ENCODE measurements around the gene CDKN2B-AS1. TPM values are rescaled to one million over a fixed set of nuclear protein-coding genes. Genes with fewer than 3 reads are reported as not detected.

Gene CDKN2B-AS1
- polyA plus RNA-seq, 1 donor (not counting 4 experiments of a cell fraction or from before 2014, with no cell fraction given) = 1.1 TPM

GRCh38 chr9:21998026-21998425 lies 3.4 kb downstream of the CDKN2B-AS1 start:
- no peak overlapping the region for H3K4me3 ChIP-seq (ENCODE audit: control insufficient read depth in 2 of 3, extremely low read depth in 1 of 3, insufficient read depth in 2 of 3, low read depth in 1 of 3, low read length in 3 of 3)
- DNase-seq (ENCODE audit: low read depth, low spot score) = no peak
- peaks cover 15% of the 10 kb centered on the region for H3K4me1 ChIP-seq (ENCODE audit: control insufficient read depth, extremely low read depth, insufficient read depth, low read length)
- no peak overlapping the region for H3K4me2 ChIP-seq (ENCODE audit: control insufficient read depth, extremely low read depth, insufficient read depth, low read depth, low read length)
- H2AFZ ChIP-seq (ENCODE audit: control insufficient read depth, low read length) = no peak overlapping the region
- peaks cover 17% of the 10 kb centered on the region for H3K79me2 ChIP-seq (ENCODE audit: control insufficient read depth, insufficient read depth, low read length)
- H3K9ac ChIP-seq (ENCODE audit: control insufficient read depth, extremely low read depth, insufficient read depth, low read length) = no peak overlapping the region
- no peaks in the 10 kb centered on the region for H3K36me3 ChIP-seq (ENCODE audit: control insufficient read depth in 2 of 2, extremely low read depth in 1 of 2, insufficient read depth in 2 of 2, low read length in 2 of 2)
- TF ChIP-seq EZH2 (IDR thresholded peaks at IDR 0.05; ENCODE audit: low read length) (no peak), CTCF (optimal IDR thresholded peaks at IDR 0.05 in 1 of 3, IDR thresholded peaks at IDR 0.05 in 1 of 3, conservative IDR thresholded peaks at IDR 0.05 in 1 of 3; ENCODE audit: extremely low read depth in 1 of 3, insufficient read depth in 2 of 3, low read length in 3 of 3) (no peak)
- dilution Hi-C loops (cut with MboI; ENCODE audit: extremely low pct_ligation_motif_present, low sequenced_read_pairs) = no loop called here
- no peaks in the 10 kb centered on the region for H3K9me1 ChIP-seq (ENCODE audit: control insufficient read depth, extremely low read depth, insufficient read depth, low read length)
- FAIRE-seq = no peak
- no peaks in the 10 kb centered on the region for H3K9me3 ChIP-seq (ENCODE audit: control insufficient read depth, low read depth, low read length)
- no peaks in the 10 kb centered on the region for H3K27me3 ChIP-seq (ENCODE audit: control insufficient read depth, extremely low read depth, insufficient read depth, low read length)
- no peak overlapping the region for H3K27ac ChIP-seq (ENCODE audit: control insufficient read depth, insufficient read depth, low read length)
- H4K20me1 ChIP-seq (ENCODE audit: control insufficient read depth, extremely low read depth, insufficient read depth, low read length) = no peaks in the 10 kb centered on the region

GRCh38 chr9:22002038-22002437 lies 7.4 kb downstream of the CDKN2B-AS1 start:
- Histone ChIP-seq H3K79me2 (ENCODE audit: control insufficient read depth, insufficient read depth, low read length) (peaks cover 14% of the 10 kb centered on the region), H3K9ac (ENCODE audit: control insufficient read depth, extremely low read depth, insufficient read depth, low read length) (no peak overlapping the region), H3K27me3 (ENCODE audit: control insufficient read depth, extremely low read depth, insufficient read depth, low read length) (no peaks in the 10 kb centered on the region), H4K20me1 (ENCODE audit: control insufficient read depth, extremely low read depth, insufficient read depth, low read length) (no peaks in the 10 kb centered on the region), H3K4me2 (ENCODE audit: control insufficient read depth, extremely low read depth, insufficient read depth, low read depth, low read length) (no peak overlapping the region), H3K4me3 (ENCODE audit: control insufficient read depth in 2 of 3, extremely low read depth in 1 of 3, insufficient read depth in 2 of 3, low read depth in 1 of 3, low read length in 3 of 3) (no peak overlapping the region), H3K27ac (ENCODE audit: control insufficient read depth, insufficient read depth, low read length) (no peak overlapping the region), H3K9me1 (ENCODE audit: control insufficient read depth, extremely low read depth, insufficient read depth, low read length) (no peaks in the 10 kb centered on the region), H3K4me1 (ENCODE audit: control insufficient read depth, extremely low read depth, insufficient read depth, low read length) (peaks cover 13% of the 10 kb centered on the region), H3K36me3 (ENCODE audit: control insufficient read depth in 2 of 2, extremely low read depth in 1 of 2, insufficient read depth in 2 of 2, low read length in 2 of 2) (peaks cover 0 to 2% of the 10 kb centered on the region in 2 experiments), H2AFZ (ENCODE audit: control insufficient read depth, low read length) (no peak overlapping the region), H3K9me3 (ENCODE audit: control insufficient read depth, low read depth, low read length) (no peaks in the 10 kb centered on the region)
- no peak for DNase-seq (ENCODE audit: low read depth, low spot score)
- TF ChIP-seq CTCF (optimal IDR thresholded peaks at IDR 0.05 in 1 of 3, IDR thresholded peaks at IDR 0.05 in 1 of 3, conservative IDR thresholded peaks at IDR 0.05 in 1 of 3; ENCODE audit: extremely low read depth in 1 of 3, insufficient read depth in 2 of 3, low read length in 3 of 3) (no peak), EZH2 (IDR thresholded peaks at IDR 0.05; ENCODE audit: low read length) (no peak)
- dilution Hi-C loops (cut with MboI; ENCODE audit: extremely low pct_ligation_motif_present, low sequenced_read_pairs) = no loop called here
- no peak for FAIRE-seq

Data from keratinocyte (primary cell).